H1 (cell line): Measurements from ENCODE around the gene TTL. TPM values are rescaled to one million over a fixed set of nuclear protein-coding genes. Genes with fewer than 3 reads are reported as not detected.

Experiments used
- CTCF ChIA-PET: fragments of 300-600 bp; sonication (Branson Sonifier 250); formaldehyde crosslinking; loops from one replicate; lab custom pipeline; 2021; ENCODE audit not compliant: partially characterized antibody; lab: Charles Lee
- POLR2A ChIA-PET: fragments of 300-600 bp; sonication (Branson Sonifier 250); formaldehyde crosslinking; loops from one replicate; lab custom pipeline; 2021; ENCODE audit warnings: inconsistent platforms; ENCODE audit not compliant: partially characterized antibody; lab: Charles Lee
- DNase-seq, 2 experiments: peaks; one replicate each; pipeline versions ENCODE4 v3.0.0 to v3.0.0-alpha.2; 2010 to 2022; ENCODE audit warnings: low spot score in 2 of 2, low read depth in 1 of 2, mixed read lengths in 1 of 2
- FAIRE-seq: peaks from 2 replicates; lab custom pipeline; 2011; peaks lifted over from hg19 to GRCh38; lab: Jason Lieb, UNC
- H2AFZ ChIP-seq: 2 replicates; pipeline ENCODE4 v1.8.1; 2012; ENCODE audit warnings: low read length, inconsistent platforms
- H2AK5ac ChIP-seq: 2 replicates; pipeline ENCODE4 v1.6.1; 2013; ENCODE audit warnings: low read depth, low read length
- H2BK120ac ChIP-seq: replicated peaks from 2 replicates; pipeline ENCODE3; 2013; ENCODE audit warnings: low read depth, low read length, inconsistent platforms
- H2BK12ac ChIP-seq: 2 replicates; pipeline ENCODE4 v1.6.1; 2013; ENCODE audit warnings: low read depth, low read length
- H2BK15ac ChIP-seq: 2 replicates; pipeline ENCODE4 v1.6.1; 2013; ENCODE audit warnings: low read length
- H2BK20ac ChIP-seq: 2 replicates; pipeline ENCODE4 v1.6.1; 2013; ENCODE audit warnings: low read length
- H2BK5ac ChIP-seq: 2 replicates; pipeline ENCODE4 v1.6.1; 2013; ENCODE audit warnings: low read depth, low read length
- H3K14ac ChIP-seq: 2 replicates; pipeline ENCODE4 v1.6.1; 2013; ENCODE audit warnings: inconsistent platforms; ENCODE audit not compliant: insufficient read length
- H3K18ac ChIP-seq: 2 replicates; pipeline ENCODE4 v1.6.1; 2013; ENCODE audit warnings: low read length; ENCODE audit errors: extremely low read depth
- H3K23ac ChIP-seq: 2 replicates; pipeline ENCODE4 v1.6.1; 2013; ENCODE audit warnings: inconsistent platforms; ENCODE audit not compliant: insufficient read length
- H3K23me2 ChIP-seq: 2 replicates; pipeline ENCODE4 v1.6.1; 2013; ENCODE audit warnings: low read depth, low read length
- H3K27ac ChIP-seq: 2 replicates; pipeline ENCODE4 v1.6.1; 2011; ENCODE audit warnings: low read depth, low read length, inconsistent platforms
- H3K27me3 ChIP-seq, 4 experiments: replicated peaks in 1 of 4; 1 replicate in 1 of 4; 2 replicates in 3 of 4; pipeline versions ENCODE4 v1.6.1 to v1.8.1; 2011 to 2013; ENCODE audit warnings: low read length in 3 of 4, mild to moderate bottlenecking in 3 of 4, inconsistent platforms in 2 of 4, mixed read lengths in 2 of 4, moderate library complexity in 1 of 4; ENCODE audit not compliant: control insufficient read depth in 3 of 4, insufficient read depth in 3 of 4; ENCODE audit errors: extremely low read depth in 1 of 4
- H3K36me3 ChIP-seq, 4 experiments: 2 replicates each; pipeline versions ENCODE4 v1.6.1 to v1.8.1; 2011 to 2013; ENCODE audit warnings: mild to moderate bottlenecking in 4 of 4, low read length in 3 of 4, moderate library complexity in 2 of 4, control low read depth in 1 of 4, inconsistent platforms in 1 of 4; ENCODE audit not compliant: insufficient read depth in 4 of 4, control insufficient read depth in 2 of 4
- H3K4ac ChIP-seq: replicated peaks from 2 replicates; pipeline ENCODE3; 2013; ENCODE audit warnings: low read length, low read depth, mixed read lengths, inconsistent platforms; ENCODE audit not compliant: insufficient read length
- H3K4me1 ChIP-seq, 4 experiments: replicated peaks in 1 of 4; 1 replicate in 1 of 4; 2 replicates in 3 of 4; pipeline versions ENCODE4 v1.6.1 to v1.8.1; 2011 to 2013; ENCODE audit warnings: low read length in 3 of 4, inconsistent platforms in 2 of 4, mixed read lengths in 1 of 4; ENCODE audit not compliant: insufficient read depth in 4 of 4, control insufficient read depth in 3 of 4
- H3K4me2 ChIP-seq, 2 experiments: 2 replicates each; pipeline versions ENCODE4 v1.6.1 to v1.8.1; 2011 to 2013; ENCODE audit warnings: low read depth in 2 of 2, low read length in 2 of 2, control low read depth in 1 of 2, inconsistent platforms in 1 of 2, mild to moderate bottlenecking in 1 of 2; ENCODE audit not compliant: insufficient read depth in 1 of 2
- H3K4me3 ChIP-seq, 4 experiments: fragments of 200-600, 300-600 bp in 1 of 4; sonication (generic), shearing (Covaris generic), sonication (Bioruptor Twin) in 1 of 4; 2 replicates each; pipeline versions ENCODE4 v1.5.1 to v1.8.1; 2011 to 2016; ENCODE audit warnings: low read length in 4 of 4, low read depth in 3 of 4, control low read depth in 2 of 4, inconsistent platforms in 2 of 4, mild to moderate bottlenecking in 2 of 4, mixed read lengths in 1 of 4, moderate library complexity in 1 of 4; ENCODE audit not compliant: insufficient read depth in 2 of 4; ENCODE audit errors: extremely low read depth in 1 of 4
- H3K56ac ChIP-seq: replicated peaks from 2 replicates; pipeline ENCODE3; 2013; ENCODE audit warnings: low read depth, mild to moderate bottlenecking, mixed read lengths, low read length, inconsistent platforms; ENCODE audit not compliant: insufficient read length
- H3K79me1 ChIP-seq: 2 replicates; pipeline ENCODE4 v1.6.1; 2013; ENCODE audit warnings: low read depth, low read length, control low read depth
- H3K79me2 ChIP-seq, 2 experiments: 2 replicates each; pipeline versions ENCODE4 v1.6.1 to v1.8.1; 2012 to 2013; ENCODE audit warnings: low read length in 2 of 2, mild to moderate bottlenecking in 2 of 2, inconsistent platforms in 1 of 2; ENCODE audit not compliant: insufficient read depth in 2 of 2, control insufficient read depth in 1 of 2
- H3K9ac ChIP-seq, 4 experiments: replicated peaks in 1 of 4; 1 replicate in 1 of 4; 2 replicates in 3 of 4; pipeline versions ENCODE4 v1.6.1 to v1.8.1; 2011 to 2013; ENCODE audit warnings: low read depth in 3 of 4, low read length in 3 of 4, control low read depth in 2 of 4, mild to moderate bottlenecking in 2 of 4, moderate library complexity in 2 of 4, inconsistent platforms in 1 of 4; ENCODE audit errors: extremely low read depth in 1 of 4
- H3K9me3 ChIP-seq, 2 experiments: 2 replicates each; pipeline versions ENCODE4 v1.6.1 to v1.8.1; 2012 to 2013; ENCODE audit warnings: mild to moderate bottlenecking in 2 of 2, moderate library complexity in 2 of 2, control low read depth in 1 of 2, inconsistent platforms in 1 of 2, low read depth in 1 of 2, low read length in 1 of 2, mixed read lengths in 1 of 2; ENCODE audit not compliant: insufficient read depth in 2 of 2
- H4K20me1 ChIP-seq, 2 experiments: replicated peaks in 1 of 2; 2 replicates each; pipeline versions ENCODE3 to v1.8.1; 2011 to 2013; ENCODE audit warnings: inconsistent platforms in 2 of 2, low read length in 2 of 2, mild to moderate bottlenecking in 1 of 2; ENCODE audit not compliant: insufficient read depth in 2 of 2, control insufficient read depth in 1 of 2
- H4K5ac ChIP-seq: 2 replicates; pipeline ENCODE4 v1.6.1; 2013; ENCODE audit warnings: low read length, low read depth, mixed read lengths, inconsistent platforms; ENCODE audit not compliant: insufficient read length
- H4K8ac ChIP-seq: 2 replicates; pipeline ENCODE4 v1.8.0; 2013; ENCODE audit warnings: mild to moderate bottlenecking, moderate library complexity, low read length, inconsistent platforms; ENCODE audit not compliant: insufficient read depth; ENCODE audit errors: extremely low read depth
- H4K91ac ChIP-seq: replicated peaks from 2 replicates; pipeline ENCODE3; 2013; ENCODE audit warnings: low read length, mixed read lengths, inconsistent platforms; ENCODE audit not compliant: insufficient read length
- CREB1 ChIP-seq: IDR thresholded peaks from 2 replicates; pipeline ENCODE4 v1.6.1; 2012; ENCODE audit warnings: inconsistent platforms
- CTBP2 ChIP-seq: IDR thresholded peaks from 2 replicates; pipeline ENCODE4 v1.7.0; 2011; ENCODE audit warnings: borderline replicate concordance, mild to moderate bottlenecking, moderate library complexity, mixed read lengths, low read length; ENCODE audit not compliant: insufficient read depth, insufficient read length
- EP300 ChIP-seq, 2 experiments: IDR thresholded peaks; 1 replicate in 1 of 2; 2 replicates in 1 of 2; pipeline ENCODE4 v1.6.1; 2011 to 2012; ENCODE audit warnings: low read depth in 2 of 2, low read length in 2 of 2, mild to moderate bottlenecking in 2 of 2, borderline replicate concordance in 1 of 2, inconsistent platforms in 1 of 2, moderate library complexity in 1 of 2
- FOSL1 ChIP-seq: IDR thresholded peaks from 2 replicates; pipeline ENCODE4 v1.6.1; 2011; ENCODE audit warnings: mild to moderate bottlenecking, low read depth, low read length, moderate library complexity; ENCODE audit not compliant: insufficient read depth
- HDAC2 ChIP-seq, 2 experiments: fragments of 300-600 bp in 1 of 2; sonication (generic) in 1 of 2; IDR thresholded peaks; 2 replicates each; pipeline ENCODE4 v1.6.1; 2011 to 2012; ENCODE audit warnings: low read depth in 2 of 2, low read length in 2 of 2, mild to moderate bottlenecking in 2 of 2, moderate library complexity in 2 of 2, borderline replicate concordance in 1 of 2, inconsistent platforms in 1 of 2
- KDM4A ChIP-seq: IDR thresholded peaks from one replicate; pipeline ENCODE4 v1.7.1; 2012; ENCODE audit warnings: low read depth, mild to moderate bottlenecking, moderate library complexity, low read length, inconsistent platforms; ENCODE audit not compliant: severe bottlenecking
- NANOG ChIP-seq: IDR thresholded peaks from 2 replicates; pipeline ENCODE4 v1.6.1; 2011; ENCODE audit warnings: low read length, low read depth, mild to moderate bottlenecking, inconsistent platforms; ENCODE audit not compliant: insufficient read depth, poor library complexity, severe bottlenecking
- PHF8 ChIP-seq: fragments of 200-600 bp; sonication (generic); conservative IDR thresholded peaks from 2 replicates; pipeline ENCODE4 v1.7.1; 2012; ENCODE audit warnings: low read depth, mild to moderate bottlenecking, inconsistent platforms, low read length, moderate library complexity
- SAP30 ChIP-seq: fragments of 300-600 bp; sonication (generic); IDR thresholded peaks from 2 replicates; pipeline ENCODE4 v1.7.1; 2012; ENCODE audit warnings: low read length, moderate library complexity, mild to moderate bottlenecking, inconsistent platforms; ENCODE audit not compliant: insufficient read depth, insufficient replicate concordance
- SIX5 ChIP-seq: IDR thresholded peaks from 2 replicates; pipeline ENCODE4 v1.6.1; 2011; ENCODE audit warnings: mild to moderate bottlenecking, low read depth, low read length
- SP1 ChIP-seq: IDR thresholded peaks from 2 replicates; pipeline ENCODE4 v1.6.1; 2011; ENCODE audit warnings: low read depth, low read length
- SP2 ChIP-seq: IDR thresholded peaks from 2 replicates; pipeline ENCODE4 v1.6.1; 2012; ENCODE audit warnings: mild to moderate bottlenecking, low read length, inconsistent platforms
- SP4 ChIP-seq: IDR thresholded peaks from 2 replicates; pipeline ENCODE4 v1.6.1; 2012; ENCODE audit warnings: low read length, inconsistent platforms
- WGBS, 2 experiments: shearing (Covaris generic) in 1 of 2; methylation state at CpG; one replicate each; pipeline versions ENCODE4 v1.1.6 to v1.1.7; 2013 to 2015; ENCODE audit warnings: low lambda C conversion rate in 2 of 2, mixed read lengths in 2 of 2, inconsistent platforms in 1 of 2, low coverage in 1 of 2, missing lambda C conversion rate in 1 of 2; ENCODE audit not compliant: insufficient replicate concordance in 2 of 2, insufficient coverage in 1 of 2, insufficient read length in 1 of 2; ENCODE audit errors: extremely low coverage in 1 of 2, missing lambda C conversion rate in 1 of 2; 5-methylcytosine and 5-hydroxymethylcytosine counted together
- polyA plus RNA-seq, 7 experiments: library from polyadenylated mRNA; depleted of rRNA in 3 of 7; stranded (reverse) in 5 of 7; unstranded in 2 of 7; fragments of >200 nt in 5 of 7; fragments of 200-250 nt in 2 of 7; gene quantifications; 1 replicate in 5 of 7; 2 replicates in 1 of 7; 4 replicates in 1 of 7; pipeline versions ENCODE4 v1.2.1 to v1.2.3, GENCODE V29; 2011 to 2013; ENCODE audit warnings: missing spikeins in 2 of 7, mixed read lengths in 2 of 7
- total RNA-seq: library from RNA; stranded (reverse); fragmentation: NEBNext Ultra II Directional; extraction: Animal tissue kit (Norgen Biotek cat#: 25700); gene quantifications from 2 replicates; pipeline ENCODE4 v1.2.1, GENCODE V29; 2021

Gene TTL
- total and polyA plus RNA-seq, 2 of the 8 experiments (the other 6 are each of a cell fraction or from before 2014, with no cell fraction given): 17.5 to 57.1 TPM

- no peak overlapping the region for H3K4me2 ChIP-seq
- H3K18ac ChIP-seq: no peak overlapping the region
- 84% methylated on average over 5 of the region's 6 CpGs; no CpG with 5 or more reads in 1 of the 2 experiments for WGBS, 2 experiments
- no peak overlapping the region for H2BK120ac ChIP-seq
- no peak overlapping the region for H2AFZ ChIP-seq
- no peak overlapping the region for H2BK15ac ChIP-seq
- no peak overlapping the region for H3K23ac ChIP-seq
- H3K9ac ChIP-seq: no peak overlapping the region
- H4K8ac ChIP-seq: no peak overlapping the region
- no peak overlapping the region for H3K27ac ChIP-seq
- H4K20me1 ChIP-seq: no peaks in the 10 kb centered on the region
- no peaks in the 10 kb centered on the region for H3K27me3 ChIP-seq
- H3K79me1 ChIP-seq: no peaks in the 10 kb centered on the region
- H3K56ac ChIP-seq: no peak overlapping the region
- H2AK5ac ChIP-seq: no peak overlapping the region
- H3K4me1 ChIP-seq: no peaks in the 10 kb centered on the region
- no peak overlapping the region for H3K14ac ChIP-seq
- no peak overlapping the region for H2BK12ac ChIP-seq
- H3K4ac ChIP-seq: no peak overlapping the region
- no peak overlapping the region for H4K91ac ChIP-seq
- no peaks in the 10 kb centered on the region for H3K9me3 ChIP-seq
- H3K36me3 ChIP-seq: no peaks in the 10 kb centered on the region
- POLR2A ChIA-PET: no interaction called here
- no peak overlapping the region for H4K5ac ChIP-seq
- no peak overlapping the region for H2BK5ac ChIP-seq
- CTCF ChIA-PET: interaction anchor here (0.8 to 1.2 kb wide), 2 partner anchors 14 to 21 kb away, joined by 3 to 6 read pairs; no protein-coding TSS in a partner anchor
- no peaks in the 10 kb centered on the region for H3K23me2 ChIP-seq
- H2BK20ac ChIP-seq: no peak overlapping the region
- FAIRE-seq (no peak), DNase-seq (no peak)
- no peak overlapping the region for H3K4me3 ChIP-seq
- H3K79me2 ChIP-seq: no peaks in the 10 kb centered on the region
- TF ChIP-seq CTBP2 (no peak), SAP30 (no peak), SP2 (no peak), SIX5 (no peak), SP1 (no peak), FOSL1 (no peak), SP4 (no peak), CREB1 (no peak), HDAC2 (IDR thresholded peaks at IDR 0.05; ENCODE audit: borderline replicate concordance in 1 of 2, low read depth in 2 of 2, low read length in 2 of 2) (no peak), EP300 (IDR thresholded peaks at IDR 0.05; ENCODE audit: borderline replicate concordance in 1 of 2, low read depth in 2 of 2, low read length in 2 of 2) (no peak), KDM4A (no peak), NANOG (no peak), PHF8 (no peak)
Measured at GRCh38 chr2:112472547-112473263, 9.3 kb upstream of the TTL start.
